ENCODE measurements around the gene GMDS. TPM values are rescaled to one million over a fixed set of nuclear protein-coding genes. Genes with fewer than 3 reads are reported as not detected.

Gene GMDS
- total and polyA plus RNA-seq, 5 donors = 8.1 to 13.5 (median 12.6) TPM

GRCh38 chr6:1689141-1689540 is 556.3 kb downstream of the GMDS start:
- intact Hi-C loops (cut with DNase I) = no loop called here
- DNase-seq (no peak), ATAC-seq (no peak)
- WGBS = 83% methylated on average over 1 of the region's 1 CpG
- H3K27ac ChIP-seq (ENCODE audit: low read length) = no peak overlapping the region
- no peaks in the 10 kb centered on the region for H3K4me1 ChIP-seq (ENCODE audit: control insufficient read depth, insufficient read depth, low read length)
- no peak overlapping the region for H3K4me3 ChIP-seq (ENCODE audit: low read length)
- H3K9me3 ChIP-seq (ENCODE audit: control insufficient read depth, low read length) = no peaks in the 10 kb centered on the region
- no peaks in the 10 kb centered on the region for H3K27me3 ChIP-seq (ENCODE audit: control insufficient read depth, insufficient read depth)

- intact Hi-C loops (cut with DNase I) = no loop called here
Measured at GRCh38 chr6:1688396-1688795, 557.0 kb downstream of the GMDS start.

GRCh38 chr6:1687402-1687801 is 558.0 kb downstream of the GMDS start:
- ATAC-seq (no peak), DNase-seq (no peak)
- Histone ChIP-seq H3K9me3 (ENCODE audit: control insufficient read depth, low read length) (no peaks in the 10 kb centered on the region), H3K4me3 (ENCODE audit: low read length) (no peak overlapping the region), H3K4me1 (ENCODE audit: control insufficient read depth, insufficient read depth, low read length) (no peaks in the 10 kb centered on the region), H3K27me3 (ENCODE audit: control insufficient read depth, insufficient read depth) (no peaks in the 10 kb centered on the region), H3K27ac (ENCODE audit: low read length) (no peak overlapping the region)
- 87% methylated on average over 6 of the region's 6 CpGs for WGBS
- intact Hi-C loops (cut with DNase I) = no loop called here

More at GRCh38 chr6:1688396-1688795, 557.0 kb downstream of the GMDS start:
- H3K9me3 ChIP-seq (ENCODE audit: control insufficient read depth, low read length) = no peaks in the 10 kb centered on the region
- H3K27ac ChIP-seq (ENCODE audit: low read length) = no peak overlapping the region
- DNase-seq (no peak), ATAC-seq (no peak)
- WGBS = 94% methylated on average over 3 of the region's 3 CpGs
- no peak overlapping the region for H3K4me3 ChIP-seq (ENCODE audit: low read length)
- no peaks in the 10 kb centered on the region for H3K27me3 ChIP-seq (ENCODE audit: control insufficient read depth, insufficient read depth)
- H3K4me1 ChIP-seq (ENCODE audit: control insufficient read depth, insufficient read depth, low read length) = no peaks in the 10 kb centered on the region

- intact Hi-C loops (cut with DNase I) = no loop called here
- 28% methylated on average over 9 of the region's 9 CpGs for WGBS
- Histone ChIP-seq H3K27ac (ENCODE audit: low read length) (peak overlapping the region; percentile 9), H3K27me3 (ENCODE audit: control insufficient read depth, insufficient read depth) (no peaks in the 10 kb centered on the region), H3K4me3 (ENCODE audit: low read length) (no peak overlapping the region), H3K9me3 (ENCODE audit: control insufficient read depth, low read length) (no peaks in the 10 kb centered on the region), H3K4me1 (ENCODE audit: control insufficient read depth, insufficient read depth, low read length) (no peaks in the 10 kb centered on the region)
- peak; percentile 90 to 96 for ATAC-seq
- DNase-seq = peak; percentile 67 to 72 (median 70)
Measured at GRCh38 chr6:1686117-1687098, 559.0 kb downstream of the GMDS start.

- peak in 1 of 2 donors; percentile 13 for ATAC-seq
- H3K4me3 ChIP-seq (ENCODE audit: low read length) = no peak overlapping the region
- no peaks in the 10 kb centered on the region for H3K9me3 ChIP-seq (ENCODE audit: control insufficient read depth, low read length)
- WGBS = 55% methylated on average over 2 of the region's 2 CpGs
- DNase-seq = no peak
- peaks cover 6% of the 10 kb centered on the region for H3K4me1 ChIP-seq (ENCODE audit: control insufficient read depth, insufficient read depth, low read length)
- H3K27ac ChIP-seq (ENCODE audit: low read length) = no peak overlapping the region
- intact Hi-C loops (cut with DNase I) = no loop called here
- H3K27me3 ChIP-seq (ENCODE audit: control insufficient read depth, insufficient read depth) = no peaks in the 10 kb centered on the region
Measured at GRCh38 chr6:1679688-1680068, 565.7 kb downstream of the GMDS start.

GRCh38 chr6:1679031-1679687 is 566.2 kb downstream of the GMDS start:
- no peak overlapping the region for H3K4me3 ChIP-seq (ENCODE audit: low read length)
- peak in 1 of 3 donors; percentile 43 for DNase-seq
- WGBS = 40% methylated on average over 13 of the region's 13 CpGs

GRCh38 chr6:1678201-1678600 is 567.2 kb downstream of the GMDS start:
- intact Hi-C loops (cut with DNase I) = no loop called here
- 17% methylated on average over 3 of the region's 3 CpGs for WGBS
- Histone ChIP-seq H3K4me1 (ENCODE audit: control insufficient read depth, insufficient read depth, low read length) (peaks cover 6% of the 10 kb centered on the region), H3K9me3 (ENCODE audit: control insufficient read depth, low read length) (no peaks in the 10 kb centered on the region), H3K4me3 (ENCODE audit: low read length) (no peak overlapping the region), H3K27ac (ENCODE audit: low read length) (no peak overlapping the region), H3K27me3 (ENCODE audit: control insufficient read depth, insufficient read depth) (no peaks in the 10 kb centered on the region)
- DNase-seq (peak in 1 of 3 donors; percentile 36), ATAC-seq (peak; percentile 62 to 67)

More at GRCh38 chr6:1679031-1679687, 566.2 kb downstream of the GMDS start:
- Histone ChIP-seq H3K27ac (ENCODE audit: low read length) (no peak overlapping the region), H3K27me3 (ENCODE audit: control insufficient read depth, insufficient read depth) (no peaks in the 10 kb centered on the region), H3K4me1 (ENCODE audit: control insufficient read depth, insufficient read depth, low read length) (peaks cover 6% of the 10 kb centered on the region), H3K9me3 (ENCODE audit: control insufficient read depth, low read length) (no peaks in the 10 kb centered on the region)
- peak; percentile 89 to 90 for ATAC-seq
- intact Hi-C loops (cut with DNase I) = no loop called here

GRCh38 chr6:1672379-1672778 is 573.0 kb downstream of the GMDS start:
- H3K4me1 ChIP-seq (ENCODE audit: control insufficient read depth, insufficient read depth, low read length) = no peaks in the 10 kb centered on the region
- DNase-seq (no peak), ATAC-seq (no peak)
- intact Hi-C loops (cut with DNase I) = no loop called here
- no peak overlapping the region for H3K4me3 ChIP-seq (ENCODE audit: low read length)
- H3K27ac ChIP-seq (ENCODE audit: low read length) = no peak overlapping the region
- H3K27me3 ChIP-seq (ENCODE audit: control insufficient read depth, insufficient read depth) = no peaks in the 10 kb centered on the region
- 91% methylated on average over 2 of the region's 2 CpGs for WGBS
- no peaks in the 10 kb centered on the region for H3K9me3 ChIP-seq (ENCODE audit: control insufficient read depth, low read length)

- intact Hi-C loops (cut with DNase I) = no loop called here
- no peaks in the 10 kb centered on the region for H3K27me3 ChIP-seq (ENCODE audit: control insufficient read depth, insufficient read depth)
- ATAC-seq = no peak
- no peak for DNase-seq
- H3K4me1 ChIP-seq (ENCODE audit: control insufficient read depth, insufficient read depth, low read length) = no peaks in the 10 kb centered on the region
- WGBS = 81% methylated on average over 16 of the region's 16 CpGs
- no peak overlapping the region for H3K4me3 ChIP-seq (ENCODE audit: low read length)
- H3K27ac ChIP-seq (ENCODE audit: low read length) = no peak overlapping the region
- H3K9me3 ChIP-seq (ENCODE audit: control insufficient read depth, low read length) = no peaks in the 10 kb centered on the region
Measured at GRCh38 chr6:1670711-1671462, 574.5 kb downstream of the GMDS start.

- WGBS = 92% methylated on average over 11 of the region's 11 CpGs
- ATAC-seq (no peak), DNase-seq (no peak)
- Histone ChIP-seq H3K9me3 (ENCODE audit: control insufficient read depth, low read length) (no peaks in the 10 kb centered on the region), H3K4me1 (ENCODE audit: control insufficient read depth, insufficient read depth, low read length) (no peaks in the 10 kb centered on the region), H3K27me3 (ENCODE audit: control insufficient read depth, insufficient read depth) (no peaks in the 10 kb centered on the region), H3K27ac (ENCODE audit: low read length) (no peak overlapping the region), H3K4me3 (ENCODE audit: low read length) (no peak overlapping the region)
- intact Hi-C loops (cut with DNase I) = no loop called here
Measured at GRCh38 chr6:1669996-1670395, 575.4 kb downstream of the GMDS start.
